ENCODE data around the gene CNN2. TPM values are rescaled to one million over a fixed set of nuclear protein-coding genes. Genes with fewer than 3 reads are reported as not detected.

Gene CNN2
- total and polyA plus RNA-seq, 2 of the 4 experiments (the other 2 are of a cell fraction), result 272 to 395 TPM

DNA sequence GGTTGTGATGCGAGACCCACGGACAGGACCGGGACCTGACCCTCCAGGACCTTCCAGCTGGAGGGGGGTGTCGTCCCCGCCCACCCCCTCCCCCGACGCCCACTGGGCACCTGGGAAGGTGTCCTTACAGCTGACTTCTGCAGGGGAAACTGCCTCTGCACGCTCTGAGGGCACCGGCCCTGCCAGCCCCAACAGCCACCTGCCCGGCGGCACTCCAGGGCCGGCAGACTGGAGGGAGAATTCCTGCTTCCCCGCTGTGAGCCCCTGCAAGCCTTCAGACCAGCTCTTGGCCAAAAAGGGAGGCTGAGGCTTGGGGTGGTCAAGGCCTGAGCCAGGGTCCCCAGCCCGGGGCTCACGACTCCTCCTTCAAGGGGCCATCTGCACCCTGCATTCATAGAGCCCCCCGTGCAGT is 1.2 kb downstream of the CNN2 start:
- TF ChIP-seq, protein P1, sequence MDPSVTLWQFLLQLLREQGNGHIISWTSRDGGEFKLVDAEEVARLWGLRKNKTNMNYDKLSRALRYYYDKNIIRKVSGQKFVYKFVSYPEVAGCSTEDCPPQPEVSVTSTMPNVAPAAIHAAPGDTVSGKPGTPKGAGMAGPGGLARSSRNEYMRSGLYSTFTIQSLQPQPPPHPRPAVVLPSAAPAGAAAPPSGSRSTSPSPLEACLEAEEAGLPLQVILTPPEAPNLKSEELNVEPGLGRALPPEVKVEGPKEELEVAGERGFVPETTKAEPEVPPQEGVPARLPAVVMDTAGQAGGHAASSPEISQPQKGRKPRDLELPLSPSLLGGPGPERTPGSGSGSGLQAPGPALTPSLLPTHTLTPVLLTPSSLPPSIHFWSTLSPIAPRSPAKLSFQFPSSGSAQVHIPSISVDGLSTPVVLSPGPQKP (IDR thresholded peaks at IDR 0.05; ENCODE audit: borderline replicate concordance, low read depth, low read length), result no peak
- TF ChIP-seq NFE2L2 (IDR thresholded peaks at IDR 0.05; ENCODE audit: low read depth, low read length) (no peak), CHD1 (IDR thresholded peaks at IDR 0.05; ENCODE audit: low read depth, low read length) (no peak), RCOR1 (IDR thresholded peaks at IDR 0.05; ENCODE audit: insufficient replicate concordance, low read length) (no peak), MXI1 (IDR thresholded peaks at IDR 0.05; ENCODE audit: borderline replicate concordance, low read depth, low read length) (no peak), BHLHE40 (IDR thresholded peaks at IDR 0.05; ENCODE audit: low read depth, low read length) (no peak), RAD21 (IDR thresholded peaks at IDR 0.05; ENCODE audit: low read length) (no peak), MAFK (IDR thresholded peaks at IDR 0.05; ENCODE audit: low read depth, low read length) (no peak), SMC3 (IDR thresholded peaks at IDR 0.05; ENCODE audit: low read depth, low read length) (no peak), CEBPB (IDR thresholded peaks at IDR 0.05; ENCODE audit: low read depth, low read length) (no peak), POLR2A (IDR thresholded peaks at IDR 0.05; ENCODE audit: low read depth, low read length) (no peak), FOS (IDR thresholded peaks at IDR 0.05; ENCODE audit: low read depth, low read length) (no peak), RFX5 (IDR thresholded peaks at IDR 0.05; ENCODE audit: low read depth, low read length) (no peak), MAZ (IDR thresholded peaks at IDR 0.05; ENCODE audit: borderline replicate concordance, low read depth, low read length) (no peak)
- TF ChIP-seq, protein P2, sequence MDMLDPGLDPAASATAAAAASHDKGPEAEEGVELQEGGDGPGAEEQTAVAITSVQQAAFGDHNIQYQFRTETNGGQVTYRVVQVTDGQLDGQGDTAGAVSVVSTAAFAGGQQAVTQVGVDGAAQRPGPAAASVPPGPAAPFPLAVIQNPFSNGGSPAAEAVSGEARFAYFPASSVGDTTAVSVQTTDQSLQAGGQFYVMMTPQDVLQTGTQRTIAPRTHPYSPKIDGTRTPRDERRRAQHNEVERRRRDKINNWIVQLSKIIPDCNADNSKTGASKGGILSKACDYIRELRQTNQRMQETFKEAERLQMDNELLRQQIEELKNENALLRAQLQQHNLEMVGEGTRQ (IDR thresholded peaks at IDR 0.05; ENCODE audit: low read depth, low read length), result no peak
- TF ChIP-seq, protein P3, sequence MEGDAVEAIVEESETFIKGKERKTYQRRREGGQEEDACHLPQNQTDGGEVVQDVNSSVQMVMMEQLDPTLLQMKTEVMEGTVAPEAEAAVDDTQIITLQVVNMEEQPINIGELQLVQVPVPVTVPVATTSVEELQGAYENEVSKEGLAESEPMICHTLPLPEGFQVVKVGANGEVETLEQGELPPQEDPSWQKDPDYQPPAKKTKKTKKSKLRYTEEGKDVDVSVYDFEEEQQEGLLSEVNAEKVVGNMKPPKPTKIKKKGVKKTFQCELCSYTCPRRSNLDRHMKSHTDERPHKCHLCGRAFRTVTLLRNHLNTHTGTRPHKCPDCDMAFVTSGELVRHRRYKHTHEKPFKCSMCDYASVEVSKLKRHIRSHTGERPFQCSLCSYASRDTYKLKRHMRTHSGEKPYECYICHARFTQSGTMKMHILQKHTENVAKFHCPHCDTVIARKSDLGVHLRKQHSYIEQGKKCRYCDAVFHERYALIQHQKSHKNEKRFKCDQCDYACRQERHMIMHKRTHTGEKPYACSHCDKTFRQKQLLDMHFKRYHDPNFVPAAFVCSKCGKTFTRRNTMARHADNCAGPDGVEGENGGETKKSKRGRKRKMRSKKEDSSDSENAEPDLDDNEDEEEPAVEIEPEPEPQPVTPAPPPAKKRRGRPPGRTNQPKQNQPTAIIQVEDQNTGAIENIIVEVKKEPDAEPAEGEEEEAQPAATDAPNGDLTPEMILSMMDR (conservative IDR thresholded peaks at IDR 0.05; ENCODE audit: low read depth, low read length), result no peak
- 0 out of 3 replicates have a peak overlapping the region, but pooled peaks have one; percentile 30 for H2BK15ac ChIP-seq (ENCODE audit: low read depth, low read length)
- DNase-seq (no peak), ATAC-seq (ENCODE audit: low read depth) (peak; percentile 0; the same call in 1 of the 2 replicates)
- BruUV-seq (replicated peaks), result no TSS peak
- H3K4ac ChIP-seq (ENCODE audit: low read depth, low read length), result peak overlapping the region; percentile 97
- H3K14ac ChIP-seq (replicated peaks; ENCODE audit: low read depth, low read length), result peak overlapping the region; percentile 97
- no peaks in the 10 kb centered on the region for H3K9me3 ChIP-seq (ENCODE audit: control insufficient read depth, insufficient read depth, low read length)
- H2BK5ac ChIP-seq (ENCODE audit: low read depth, low read length, poor library complexity, severe bottlenecking), result peak overlapping the region; percentile 81
- H3K27me3 ChIP-seq (ENCODE audit: control insufficient read depth, insufficient read depth, low read length), result no peaks in the 10 kb centered on the region
- H3K23ac ChIP-seq (ENCODE audit: low read depth, low read length), result peak overlapping the region; percentile 95
- peak overlapping the region; percentile 53 for H2AFZ ChIP-seq (replicated peaks; ENCODE audit: low read length, poor library complexity)
- H2AK9ac ChIP-seq (replicated peaks; ENCODE audit: low read depth, low read length, poor library complexity), result peak overlapping the region; percentile 100
- peaks cover 4 to 28% of the 10 kb centered on the region in 2 experiments; a peak in 3 of 4 replicates for H3K79me1 ChIP-seq (ENCODE audit: low read depth in 1 of 2, low read length in 2 of 2)
- POLR2A ChIA-PET (ENCODE audit: unreplicated experiment), result interaction anchor here (0.9 to 1.5 kb wide), 3 partner anchors 9 to 14 kb away, joined by 3 to 5 read pairs (median 5); partner anchors contain the start of gene ABCA7
- peak overlapping the region; percentile 92 for H3K4me2 ChIP-seq (ENCODE audit: low read depth, low read length)
- H3K9ac ChIP-seq (ENCODE audit: low read depth, low read length), result peak overlapping the region; percentile 98
- dilution Hi-C loops (cut with HindIII; ENCODE audit: low sequenced_read_pairs, unreplicated experiment) (no loop called here), intact Hi-C loops (cut with micrococcal nuclease) (loop anchor here (5.0 kb wide), 1 partner anchor 75 kb away; the partner anchor contains the start of gene GPX4), in situ Hi-C loops (cut with MboI; ENCODE audit: low sequenced_read_pairs) (no loop called here)
- peak overlapping the region; percentile 95 for H4K91ac ChIP-seq (ENCODE audit: insufficient read depth, low read depth, low read length)
- peak overlapping the region; percentile 92 to 100; a peak in 2 of 4 replicates for H4K8ac ChIP-seq (ENCODE audit: low read depth in 2 of 2, low read length in 2 of 2)
- peak overlapping the region; percentile 89 for H2AK5ac ChIP-seq (ENCODE audit: low read depth, low read length)
- peaks cover 8% of the 10 kb centered on the region; the same call in 1 of the 2 replicates for H3K9me1 ChIP-seq (ENCODE audit: insufficient read depth, low read length)
- 9% methylated on average over 3 of the region's 16 CpGs; no CpG with 5 or more reads in 1 of the 2 experiments for WGBS, 2 experiments (ENCODE audit: extremely low coverage in 2 of 2, insufficient read length in 1 of 2)
- peak overlapping the region; percentile 99 for H3K27ac ChIP-seq (ENCODE audit: insufficient read depth, low read length)
- H3K36me3 ChIP-seq (ENCODE audit: control insufficient read depth, insufficient read depth, low read length), result peaks cover 29% of the 10 kb centered on the region
- no peak overlapping the region for H2BK20ac ChIP-seq (ENCODE audit: low read depth, low read length)
- peaks cover 58% of the 10 kb centered on the region for H4K20me1 ChIP-seq (ENCODE audit: insufficient read depth, low read length)
- H3K18ac ChIP-seq (ENCODE audit: low read depth, low read length), result peak overlapping the region; percentile 90
- peak overlapping the region; percentile 93 for H3K4me3 ChIP-seq (ENCODE audit: insufficient read depth, low read depth, low read length)
- H3K56ac ChIP-seq (ENCODE audit: extremely low read depth, insufficient read depth, low read length), result peak overlapping the region; percentile 97
- peak overlapping the region; percentile 74; the same call in 1 of the 2 replicates for H2BK120ac ChIP-seq (ENCODE audit: low read depth, low read length)
- CTCF ChIA-PET, result no interaction called here
- H4K5ac ChIP-seq (ENCODE audit: low read depth, low read length), result peak overlapping the region; percentile 75
- peaks cover 16% of the 10 kb centered on the region for H3K4me1 ChIP-seq (ENCODE audit: control insufficient read depth, insufficient read depth, low read length)
